ENCODE data around the gene SMPX.
"Not testable (repeated sequence)": the region's sequence is repeated elsewhere in the genome, so short reads cannot be mapped to it uniquely, and the experiment has no call there.

The SMPX gene

DNA sequence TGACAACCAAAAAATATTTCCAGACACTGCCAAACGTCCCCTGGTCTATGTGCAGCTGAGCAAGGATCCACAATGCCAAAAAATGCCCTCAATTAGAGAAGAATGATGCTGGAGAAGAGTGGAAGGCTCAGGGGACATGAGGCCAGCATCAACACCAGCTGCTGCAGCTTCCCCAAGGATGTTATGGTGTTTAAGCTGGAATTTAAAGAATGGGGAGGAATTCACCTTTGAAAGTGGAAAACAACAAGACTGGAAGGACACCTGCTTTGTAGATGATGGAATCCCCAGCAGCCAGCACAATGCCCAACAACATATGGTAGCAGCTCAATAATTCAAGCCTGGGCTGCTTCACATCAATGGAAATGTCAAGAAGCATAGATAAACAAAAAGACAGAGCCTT lies 20.3 kb upstream of the SMPX start:
- no peaks in the 10 kb centered on the region for H3K9me3 ChIP-seq (ENCODE audit: control insufficient read depth, low read length)
- H3K4me3 ChIP-seq (ENCODE audit: insufficient read depth, low read depth, low read length), result no peak overlapping the region
- 82 to 89% methylated on average over 1 of the region's 1 CpG for WGBS, 2 experiments
- H3K36me3 ChIP-seq (ENCODE audit: control insufficient read depth, insufficient read depth, low read length), result no peaks in the 10 kb centered on the region
- H3K27ac ChIP-seq (ENCODE audit: insufficient read depth, low read depth, low read length, poor library complexity, severe bottlenecking), result no peak overlapping the region
- H3K27me3 ChIP-seq (ENCODE audit: control insufficient read depth, insufficient read depth, low read length, poor library complexity, severe bottlenecking), result no peaks in the 10 kb centered on the region
- no peaks in the 10 kb centered on the region for H3K4me1 ChIP-seq (ENCODE audit: control insufficient read depth, insufficient read depth, low read length)

- H3K4me1 ChIP-seq (ENCODE audit: control insufficient read depth, insufficient read depth, low read length); H3K27me3 ChIP-seq (ENCODE audit: control insufficient read depth, insufficient read depth, low read length, poor library complexity, severe bottlenecking); H3K36me3 ChIP-seq (ENCODE audit: control insufficient read depth, insufficient read depth, low read length); H3K4me3 ChIP-seq (ENCODE audit: insufficient read depth, low read depth, low read length); H3K9me3 ChIP-seq (ENCODE audit: control insufficient read depth, low read length); H3K27ac ChIP-seq (ENCODE audit: insufficient read depth, low read depth, low read length, poor library complexity, severe bottlenecking): not testable (repeated sequence)
These were observed 17.2 kb upstream of the SMPX start for GRCh38 chrX:21775128-21775527.

DNA sequence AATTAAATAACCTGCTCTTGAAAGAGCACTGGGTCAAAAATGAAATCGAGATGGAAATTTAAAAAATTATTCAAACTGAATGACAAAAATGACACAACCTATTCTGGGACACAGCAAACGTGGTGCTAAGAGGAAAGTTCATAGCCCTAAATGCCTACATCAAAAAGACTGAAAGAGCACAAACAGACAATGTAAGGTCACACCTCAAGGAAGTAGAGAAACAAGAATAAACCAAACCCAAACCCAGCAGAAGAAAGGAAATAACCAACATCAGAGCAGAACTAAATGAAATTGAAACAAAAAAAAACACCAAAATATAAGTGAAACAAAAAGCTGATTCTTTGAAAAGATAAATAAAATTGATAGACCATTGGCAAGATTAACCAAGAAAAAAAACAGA lies 15.1 kb upstream of the SMPX start:
- WGBS, 2 experiments, result 76% methylated on average over 2 of the region's 2 CpGs; no CpG with 5 or more reads in 1 of the 2 experiments
- H3K4me1 ChIP-seq (ENCODE audit: control insufficient read depth, insufficient read depth, low read length); H3K27me3 ChIP-seq (ENCODE audit: control insufficient read depth, insufficient read depth, low read length, poor library complexity, severe bottlenecking): not testable (repeated sequence)

DNA sequence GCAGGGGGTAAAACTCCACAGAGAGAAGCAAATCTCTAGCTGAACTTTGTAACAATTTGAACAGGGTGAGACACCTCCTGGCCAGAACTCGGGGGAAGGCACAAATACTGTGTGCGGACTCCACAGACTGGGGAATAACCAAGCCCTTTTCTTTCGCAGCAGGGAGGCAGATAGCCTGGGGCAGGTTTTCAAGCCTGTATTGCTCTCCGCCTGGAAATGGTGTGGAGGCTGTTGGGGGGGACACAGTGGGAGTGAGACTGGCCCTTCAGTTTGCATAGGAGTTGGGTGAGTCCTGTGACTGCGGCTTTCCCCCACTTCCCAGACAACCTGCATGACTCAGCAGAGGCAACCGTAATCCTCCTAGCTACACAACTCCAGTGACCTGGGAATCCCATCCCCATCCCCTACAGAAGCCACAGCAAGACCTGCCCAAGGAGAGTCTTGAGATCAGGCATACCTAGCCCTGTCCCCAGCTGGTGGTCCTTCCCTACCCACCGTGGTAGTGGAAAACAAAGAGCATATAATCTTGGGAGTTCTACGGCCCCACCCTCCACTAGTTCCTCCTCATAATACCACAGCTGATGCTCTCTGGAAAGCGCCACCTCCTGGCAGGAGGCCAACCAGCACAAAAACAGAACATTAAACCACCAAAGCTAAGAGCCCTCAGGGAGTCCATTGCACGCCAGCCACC lies 12.9 kb upstream of the SMPX start:
- H3K27ac ChIP-seq (ENCODE audit: insufficient read depth, low read depth, low read length, poor library complexity, severe bottlenecking), result no peak overlapping the region
- no peaks in the 10 kb centered on the region for H3K36me3 ChIP-seq (ENCODE audit: control insufficient read depth, insufficient read depth, low read length)
- 83% methylated on average over 9 to 10 of the region's 10 CpGs for WGBS, 2 experiments
- no peaks in the 10 kb centered on the region for H3K4me1 ChIP-seq (ENCODE audit: control insufficient read depth, insufficient read depth, low read length)
- no peak overlapping the region for H3K4me3 ChIP-seq (ENCODE audit: insufficient read depth, low read depth, low read length)
- H3K9me3 ChIP-seq (ENCODE audit: control insufficient read depth, low read length), result no peaks in the 10 kb centered on the region
- H3K27me3 ChIP-seq (ENCODE audit: control insufficient read depth, insufficient read depth, low read length, poor library complexity, severe bottlenecking), result no peaks in the 10 kb centered on the region

More for the DNA sequence above, 15.1 kb upstream of the SMPX start:
- H3K4me3 ChIP-seq (ENCODE audit: insufficient read depth, low read depth, low read length); H3K27ac ChIP-seq (ENCODE audit: insufficient read depth, low read depth, low read length, poor library complexity, severe bottlenecking); H3K9me3 ChIP-seq (ENCODE audit: control insufficient read depth, low read length); H3K36me3 ChIP-seq (ENCODE audit: control insufficient read depth, insufficient read depth, low read length): not testable (repeated sequence)

- no peak overlapping the region for H3K4me3 ChIP-seq (ENCODE audit: insufficient read depth, low read depth, low read length)
- H3K4me1 ChIP-seq (ENCODE audit: control insufficient read depth, insufficient read depth, low read length), result no peaks in the 10 kb centered on the region
These were observed 8.2 kb upstream of the SMPX start for GRCh38 chrX:21766101-21766500.

GRCh38 chrX:21764008-21764407 lies 6.1 kb upstream of the SMPX start:
- H3K27ac ChIP-seq (ENCODE audit: insufficient read depth, low read depth, low read length, poor library complexity, severe bottlenecking), result no peak overlapping the region
- H3K4me1 ChIP-seq (ENCODE audit: control insufficient read depth, insufficient read depth, low read length), result no peaks in the 10 kb centered on the region
- H3K4me3 ChIP-seq (ENCODE audit: insufficient read depth, low read depth, low read length), result no peak overlapping the region
- no peaks in the 10 kb centered on the region for H3K36me3 ChIP-seq (ENCODE audit: control insufficient read depth, insufficient read depth, low read length)
- WGBS, 2 experiments, result 91 to 97% methylated on average over 2 to 3 of the region's 3 CpGs
- H3K27me3 ChIP-seq (ENCODE audit: control insufficient read depth, insufficient read depth, low read length, poor library complexity, severe bottlenecking), result no peaks in the 10 kb centered on the region
- H3K9me3 ChIP-seq (ENCODE audit: control insufficient read depth, low read length), result no peaks in the 10 kb centered on the region

More at GRCh38 chrX:21766101-21766500, 8.2 kb upstream of the SMPX start:
- H3K27ac ChIP-seq (ENCODE audit: insufficient read depth, low read depth, low read length, poor library complexity, severe bottlenecking), result no peak overlapping the region
- H3K27me3 ChIP-seq (ENCODE audit: control insufficient read depth, insufficient read depth, low read length, poor library complexity, severe bottlenecking), result no peaks in the 10 kb centered on the region
- H3K9me3 ChIP-seq (ENCODE audit: control insufficient read depth, low read length), result no peaks in the 10 kb centered on the region
- no peaks in the 10 kb centered on the region for H3K36me3 ChIP-seq (ENCODE audit: control insufficient read depth, insufficient read depth, low read length)

GRCh38 chrX:21758488-21758887 lies 572 bp upstream of the SMPX start:
- Histone ChIP-seq H3K36me3 (ENCODE audit: control insufficient read depth, insufficient read depth, low read length) (no peaks in the 10 kb centered on the region), H3K27ac (ENCODE audit: insufficient read depth, low read depth, low read length, poor library complexity, severe bottlenecking) (no peak overlapping the region), H3K9me3 (ENCODE audit: control insufficient read depth, low read length) (no peaks in the 10 kb centered on the region), H3K4me3 (ENCODE audit: insufficient read depth, low read depth, low read length) (no peak overlapping the region), H3K27me3 (ENCODE audit: control insufficient read depth, insufficient read depth, low read length, poor library complexity, severe bottlenecking) (no peaks in the 10 kb centered on the region), H3K4me1 (ENCODE audit: control insufficient read depth, insufficient read depth, low read length) (no peaks in the 10 kb centered on the region)
- 60% methylated on average over 1 of the region's 1 CpG; no CpG with 5 or more reads in 1 of the 2 experiments for WGBS, 2 experiments

- H3K27ac ChIP-seq (ENCODE audit: insufficient read depth, low read depth, low read length, poor library complexity, severe bottlenecking), result no peak overlapping the region
- no peak overlapping the region for H3K4me3 ChIP-seq (ENCODE audit: insufficient read depth, low read depth, low read length)
- H3K36me3 ChIP-seq (ENCODE audit: control insufficient read depth, insufficient read depth, low read length), result no peaks in the 10 kb centered on the region
- whole genome bisulfite sequencing, 2 experiments, result 82% methylated on average over 5 to 6 of the region's 6 CpGs
- H3K27me3 ChIP-seq (ENCODE audit: control insufficient read depth, insufficient read depth, low read length, poor library complexity, severe bottlenecking), result no peaks in the 10 kb centered on the region
- H3K9me3 ChIP-seq (ENCODE audit: control insufficient read depth, low read length), result no peaks in the 10 kb centered on the region
- H3K4me1 ChIP-seq (ENCODE audit: control insufficient read depth, insufficient read depth, low read length), result no peaks in the 10 kb centered on the region
These were observed 959 bp downstream of the SMPX start for GRCh38 chrX:21756785-21757529.

DNA sequence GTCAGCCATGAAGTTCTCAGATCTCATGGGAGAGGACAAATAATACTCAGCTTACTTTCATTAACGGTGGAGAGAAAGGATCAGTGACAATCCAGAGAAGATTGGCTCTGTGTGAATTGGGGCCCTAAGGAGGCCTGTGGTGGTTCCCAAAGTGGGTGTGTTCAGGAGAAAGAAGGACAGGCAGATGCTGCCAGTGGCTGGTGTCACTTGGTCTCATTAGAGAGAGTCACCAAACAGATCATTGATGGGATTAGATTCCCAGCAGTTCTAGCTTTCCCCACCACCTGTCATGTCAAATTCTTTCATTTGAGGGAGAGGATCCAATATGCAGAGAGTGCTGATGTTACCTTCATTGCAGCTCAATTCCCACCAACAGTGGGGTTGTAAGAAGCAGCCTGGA lies 8.0 kb downstream of the SMPX start:
- 85 to 89% methylated on average over 1 of the region's 1 CpG for WGBS, 2 experiments
- Histone ChIP-seq H3K36me3 (ENCODE audit: control insufficient read depth, insufficient read depth, low read length) (no peaks in the 10 kb centered on the region), H3K4me3 (ENCODE audit: insufficient read depth, low read depth, low read length) (no peak overlapping the region), H3K27me3 (ENCODE audit: control insufficient read depth, insufficient read depth, low read length, poor library complexity, severe bottlenecking) (no peaks in the 10 kb centered on the region), H3K27ac (ENCODE audit: insufficient read depth, low read depth, low read length, poor library complexity, severe bottlenecking) (no peak overlapping the region), H3K9me3 (ENCODE audit: control insufficient read depth, low read length) (no peaks in the 10 kb centered on the region), H3K4me1 (ENCODE audit: control insufficient read depth, insufficient read depth, low read length) (no peaks in the 10 kb centered on the region)

DNA sequence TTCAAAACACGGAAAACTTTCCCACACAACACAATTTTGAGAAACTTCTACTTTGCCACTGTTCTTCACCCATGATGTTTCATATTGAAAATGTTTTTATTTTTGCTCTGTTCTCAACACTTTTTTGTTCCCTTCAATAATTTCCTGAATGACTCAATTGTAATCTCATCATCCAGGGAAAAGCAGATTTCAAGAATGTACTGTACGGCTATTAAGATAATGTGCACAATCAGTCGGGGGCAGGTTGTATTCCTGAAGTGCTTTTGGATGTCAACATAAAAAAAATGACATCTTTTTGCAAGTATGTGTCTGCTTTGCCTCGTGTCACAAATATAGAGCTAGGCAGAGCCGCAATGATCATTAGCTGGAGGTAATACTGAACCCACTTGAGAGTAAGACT lies 9.7 kb downstream of the SMPX start:
- no peak overlapping the region for H3K4me3 ChIP-seq (ENCODE audit: insufficient read depth, low read depth, low read length)
- no peak overlapping the region for H3K27ac ChIP-seq (ENCODE audit: insufficient read depth, low read depth, low read length, poor library complexity, severe bottlenecking)
- no peaks in the 10 kb centered on the region for H3K9me3 ChIP-seq (ENCODE audit: control insufficient read depth, low read length)
- H3K27me3 ChIP-seq (ENCODE audit: control insufficient read depth, insufficient read depth, low read length, poor library complexity, severe bottlenecking), result no peaks in the 10 kb centered on the region
- H3K4me1 ChIP-seq (ENCODE audit: control insufficient read depth, insufficient read depth, low read length), result no peaks in the 10 kb centered on the region
- H3K36me3 ChIP-seq (ENCODE audit: control insufficient read depth, insufficient read depth, low read length), result no peaks in the 10 kb centered on the region
- WGBS, 2 experiments, result 50 to 65% methylated on average over 2 to 4 of the region's 5 CpGs
